Panc1 (cell line): ENCODE results near the gene TRNP1. TPM values are rescaled to one million over a fixed set of nuclear protein-coding genes. Genes with fewer than 3 reads are reported as not detected.
"Not testable (repeated sequence)": the region's sequence is repeated elsewhere in the genome, so short reads cannot be mapped to it uniquely, and the experiment has no call there.

ENCODE experiments used
- ATAC-seq: fragments of 200-7000 bp; cut with Tn5 transposase; 2 replicates; pipeline ENCODE4 v1.9.1; 2020; ENCODE audit warnings: mild to moderate bottlenecking, moderate library complexity
- BruUV-seq: library from RNA; stranded (reverse); fragments of 400-500 nt; replicated peaks from 2 replicates; lab custom pipeline; 2021; lab: Mats Ljungman, UMichigan
- CTCF ChIA-PET: fragments of 300-600 bp; sonication (Branson Sonifier 250); formaldehyde crosslinking; loops from one replicate; lab custom pipeline; 2022; ENCODE audit warnings: antibody characterized with exemption; lab: Charles Lee
- POLR2A ChIA-PET: fragments of 300-600 bp; sonication (Branson Sonifier 250); formaldehyde crosslinking; loops from one replicate; lab custom pipeline; 2022; ENCODE audit warnings: antibody characterized with exemption; lab: Charles Lee
- DNase-seq: peaks from one replicate; pipeline ENCODE4 v3.0.0-alpha.2; 2010; ENCODE audit warnings: low read depth, low spot score
- H3K27ac ChIP-seq: 2 replicates; pipeline ENCODE4 v1.5.1; 2011; ENCODE audit warnings: mild to moderate bottlenecking, low read length, inconsistent platforms
- H3K27me3 ChIP-seq: fragments of 200-500 bp; sonication (Bioruptor generic); 2 replicates; pipeline ENCODE4 v1.6.0; 2014; ENCODE audit warnings: low read length, inconsistent platforms; ENCODE audit not compliant: control insufficient read depth, insufficient read depth
- H3K36me3 ChIP-seq: fragments of 200-500 bp; sonication (Bioruptor generic); 2 replicates; pipeline ENCODE4 v1.5.1; 2014; ENCODE audit warnings: inconsistent platforms, mild to moderate bottlenecking, low read length, moderate library complexity; ENCODE audit not compliant: control insufficient read depth, insufficient read depth
- H3K4me1 ChIP-seq: 2 replicates; pipeline ENCODE4 v1.5.1; 2011; ENCODE audit warnings: inconsistent platforms, mild to moderate bottlenecking, low read length, moderate library complexity; ENCODE audit not compliant: control insufficient read depth, insufficient read depth
- H3K4me3 ChIP-seq, 2 experiments: 2 replicates each; pipeline ENCODE4 v1.5.1; 2011 to 2012; ENCODE audit warnings: low read depth in 2 of 2, low read length in 2 of 2, mild to moderate bottlenecking in 2 of 2, inconsistent platforms in 1 of 2, moderate library complexity in 1 of 2
- H3K9me3 ChIP-seq: fragments of 200-500 bp; sonication (Bioruptor generic); 2 replicates; pipeline ENCODE4 v1.5.1; 2014; ENCODE audit warnings: low read depth, mild to moderate bottlenecking, inconsistent platforms, low read length, moderate library complexity; ENCODE audit not compliant: control insufficient read depth, insufficient read depth
- POLR2AphosphoS5 ChIP-seq: IDR thresholded peaks from 2 replicates; pipeline ENCODE4 v1.6.1; 2012; ENCODE audit warnings: mild to moderate bottlenecking, low read depth, low read length, moderate library complexity
- SIN3A ChIP-seq: IDR thresholded peaks from 2 replicates; pipeline ENCODE4 v1.6.1; 2012; ENCODE audit warnings: low read depth, mild to moderate bottlenecking, low read length, moderate library complexity, borderline replicate concordance; ENCODE audit not compliant: insufficient read depth
- TCF7L2 ChIP-seq: IDR thresholded peaks from 2 replicates; pipeline ENCODE4 v1.6.1; 2011; ENCODE audit warnings: mild to moderate bottlenecking, low read depth, low read length, inconsistent platforms
- in situ Hi-C: cut with HindIII; loops from 2 replicates; pipeline ENCODE4 v1.10.0; 2016; ENCODE audit warnings: low sequenced_read_pairs, low pct_unique_long_range_greater_than_20kb
- intact Hi-C: fragments of 100-400 bp; cut with micrococcal nuclease; formaldehyde crosslinking; loops from one replicate; pipeline ENCODE4 v1.10.0; 2022; ENCODE audit not compliant: unreplicated experiment
- total RNA-seq: library from RNA; stranded (reverse); gene quantifications from one replicate; pipeline ENCODE4 v1.2.1, GENCODE V29; 2021; ENCODE audit not compliant: unreplicated experiment
- TF ChIP-seq, protein P1 (sequence below), 2 experiments: IDR thresholded peaks; 2 replicates each; pipeline ENCODE4 v1.6.1; 2011 to 2012; ENCODE audit warnings: low read depth in 2 of 2, control low read depth in 1 of 2, low read length in 1 of 2, mild to moderate bottlenecking in 1 of 2, moderate library complexity in 1 of 2; ENCODE audit not compliant: insufficient read depth in 1 of 2
- TF ChIP-seq, protein P2 (sequence below): fragments of 450-650 bp; IDR thresholded peaks from 2 replicates; pipeline ENCODE4 v1.5.1; 2017; ENCODE audit warnings: mild to moderate bottlenecking

The TRNP1 gene
- total RNA-seq, 1 experiment from 2014 or later, result 81.2 TPM

DNA sequence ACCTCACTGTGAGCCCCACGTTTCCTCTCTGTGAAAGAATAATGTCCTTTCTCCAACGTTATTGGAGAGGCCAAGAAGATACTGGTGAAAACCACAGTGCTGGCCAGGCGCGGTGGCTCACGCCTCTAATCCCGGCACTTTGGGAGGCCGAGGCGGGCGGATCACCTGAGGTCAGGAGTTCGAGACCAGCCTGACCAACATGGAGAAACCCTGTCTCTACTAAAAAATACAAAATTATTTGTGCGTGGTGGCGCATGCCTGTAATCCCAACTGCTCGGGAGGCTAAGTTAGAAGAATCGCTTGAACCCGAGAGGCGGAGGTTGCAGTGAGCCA is 44.8 kb upstream of the TRNP1 start:
- BruUV-seq, H3K27ac ChIP-seq, POLR2A ChIA-PET, in situ Hi-C loops, H3K9me3 ChIP-seq, DNase-seq, H3K4me3 ChIP-seq, intact Hi-C loops, H3K4me1 ChIP-seq, H3K27me3 ChIP-seq, CTCF ChIA-PET, ATAC-seq, H3K36me3 ChIP-seq: not testable (repeated sequence)

DNA sequence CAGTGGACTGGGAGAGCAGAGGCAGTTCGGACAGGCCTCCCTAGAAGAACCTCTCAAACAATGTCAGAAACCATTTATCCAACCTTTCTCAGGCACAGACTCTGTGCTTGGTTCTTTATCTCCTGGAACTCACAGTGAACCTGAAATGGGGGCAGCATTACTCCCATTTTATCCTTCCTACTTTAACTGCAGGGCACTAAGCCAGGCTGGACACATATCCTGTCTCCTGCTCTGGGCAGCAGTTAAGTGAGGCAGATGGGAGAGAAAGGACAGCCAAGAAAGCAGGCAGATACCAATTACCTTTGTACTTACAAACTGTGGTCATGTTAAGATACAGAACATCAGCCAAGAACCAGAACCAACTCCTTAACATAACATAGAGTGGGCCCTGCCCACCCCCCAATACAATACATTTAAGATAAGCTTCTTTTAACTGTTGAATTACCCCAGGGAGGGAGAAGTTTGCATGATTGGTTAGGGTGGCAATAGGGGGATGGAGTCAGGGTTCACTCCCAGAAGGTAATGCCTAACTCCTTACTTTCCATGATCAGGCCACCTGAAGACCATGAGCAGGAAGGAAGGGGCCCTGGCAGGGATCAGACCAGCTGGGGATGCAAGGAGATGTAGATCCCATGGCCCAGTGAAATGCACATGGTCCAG is 44.1 kb upstream of the TRNP1 start:
- Histone ChIP-seq H3K4me1 (peaks cover 10% of the 10 kb centered on the region; the same call in 1 of the 2 replicates), H3K36me3 (peaks cover 5% of the 10 kb centered on the region; the same call in 1 of the 2 replicates), H3K4me3 (no peak overlapping the region), H3K9me3 (no peaks in the 10 kb centered on the region), H3K27ac (peak overlapping the region; percentile 26; the same call in 1 of the 2 replicates), H3K27me3 (no peaks in the 10 kb centered on the region)
- DNase-seq (no peak), ATAC-seq (peak; percentile 26)
- intact Hi-C loops (no loop called here), in situ Hi-C loops (no loop called here)
- no TSS peak for BruUV-seq
- POLR2A ChIA-PET, result no interaction called here
- TF ChIP-seq POLR2AphosphoS5 (no peak), SIN3A (no peak), TCF7L2 (no peak)
- TF ChIP-seq, protein P1, sequence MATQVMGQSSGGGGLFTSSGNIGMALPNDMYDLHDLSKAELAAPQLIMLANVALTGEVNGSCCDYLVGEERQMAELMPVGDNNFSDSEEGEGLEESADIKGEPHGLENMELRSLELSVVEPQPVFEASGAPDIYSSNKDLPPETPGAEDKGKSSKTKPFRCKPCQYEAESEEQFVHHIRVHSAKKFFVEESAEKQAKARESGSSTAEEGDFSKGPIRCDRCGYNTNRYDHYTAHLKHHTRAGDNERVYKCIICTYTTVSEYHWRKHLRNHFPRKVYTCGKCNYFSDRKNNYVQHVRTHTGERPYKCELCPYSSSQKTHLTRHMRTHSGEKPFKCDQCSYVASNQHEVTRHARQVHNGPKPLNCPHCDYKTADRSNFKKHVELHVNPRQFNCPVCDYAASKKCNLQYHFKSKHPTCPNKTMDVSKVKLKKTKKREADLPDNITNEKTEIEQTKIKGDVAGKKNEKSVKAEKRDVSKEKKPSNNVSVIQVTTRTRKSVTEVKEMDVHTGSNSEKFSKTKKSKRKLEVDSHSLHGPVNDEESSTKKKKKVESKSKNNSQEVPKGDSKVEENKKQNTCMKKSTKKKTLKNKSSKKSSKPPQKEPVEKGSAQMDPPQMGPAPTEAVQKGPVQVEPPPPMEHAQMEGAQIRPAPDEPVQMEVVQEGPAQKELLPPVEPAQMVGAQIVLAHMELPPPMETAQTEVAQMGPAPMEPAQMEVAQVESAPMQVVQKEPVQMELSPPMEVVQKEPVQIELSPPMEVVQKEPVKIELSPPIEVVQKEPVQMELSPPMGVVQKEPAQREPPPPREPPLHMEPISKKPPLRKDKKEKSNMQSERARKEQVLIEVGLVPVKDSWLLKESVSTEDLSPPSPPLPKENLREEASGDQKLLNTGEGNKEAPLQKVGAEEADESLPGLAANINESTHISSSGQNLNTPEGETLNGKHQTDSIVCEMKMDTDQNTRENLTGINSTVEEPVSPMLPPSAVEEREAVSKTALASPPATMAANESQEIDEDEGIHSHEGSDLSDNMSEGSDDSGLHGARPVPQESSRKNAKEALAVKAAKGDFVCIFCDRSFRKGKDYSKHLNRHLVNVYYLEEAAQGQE (IDR thresholded peaks at IDR 0.05; ENCODE audit: insufficient read depth in 1 of 2, low read depth in 2 of 2, low read length in 1 of 2), result no peak
- TF ChIP-seq, protein P2, sequence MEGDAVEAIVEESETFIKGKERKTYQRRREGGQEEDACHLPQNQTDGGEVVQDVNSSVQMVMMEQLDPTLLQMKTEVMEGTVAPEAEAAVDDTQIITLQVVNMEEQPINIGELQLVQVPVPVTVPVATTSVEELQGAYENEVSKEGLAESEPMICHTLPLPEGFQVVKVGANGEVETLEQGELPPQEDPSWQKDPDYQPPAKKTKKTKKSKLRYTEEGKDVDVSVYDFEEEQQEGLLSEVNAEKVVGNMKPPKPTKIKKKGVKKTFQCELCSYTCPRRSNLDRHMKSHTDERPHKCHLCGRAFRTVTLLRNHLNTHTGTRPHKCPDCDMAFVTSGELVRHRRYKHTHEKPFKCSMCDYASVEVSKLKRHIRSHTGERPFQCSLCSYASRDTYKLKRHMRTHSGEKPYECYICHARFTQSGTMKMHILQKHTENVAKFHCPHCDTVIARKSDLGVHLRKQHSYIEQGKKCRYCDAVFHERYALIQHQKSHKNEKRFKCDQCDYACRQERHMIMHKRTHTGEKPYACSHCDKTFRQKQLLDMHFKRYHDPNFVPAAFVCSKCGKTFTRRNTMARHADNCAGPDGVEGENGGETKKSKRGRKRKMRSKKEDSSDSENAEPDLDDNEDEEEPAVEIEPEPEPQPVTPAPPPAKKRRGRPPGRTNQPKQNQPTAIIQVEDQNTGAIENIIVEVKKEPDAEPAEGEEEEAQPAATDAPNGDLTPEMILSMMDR, result no peak
- CTCF ChIA-PET, result no interaction called here

DNA sequence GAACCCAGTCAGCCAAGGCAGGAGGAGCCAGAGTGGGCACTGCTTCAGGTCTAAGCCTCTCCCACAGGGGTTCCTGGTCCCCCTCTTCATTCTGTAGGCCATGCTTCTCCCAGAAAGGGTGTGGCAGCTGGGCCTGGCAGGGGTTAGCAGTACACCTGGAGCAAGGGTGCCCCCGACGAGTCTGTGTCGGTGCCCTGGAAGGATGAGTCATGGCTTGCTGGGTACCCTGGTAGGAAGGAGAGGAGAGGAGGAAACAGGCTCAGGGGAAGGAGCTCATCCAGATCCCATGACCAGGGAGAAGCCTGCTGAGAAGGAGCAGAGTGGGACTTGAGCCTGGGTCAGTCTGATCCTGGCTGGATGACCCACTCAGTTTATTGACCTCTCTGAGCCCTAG is 43.6 kb upstream of the TRNP1 start:
- ChIA-PET POLR2A (interaction anchor here (0.6 kb wide), 2 partner anchors 228 to 352 kb away, joined by 3 to 4 read pairs; no protein-coding TSS in a partner anchor), CTCF (interaction anchor here (1.1 kb wide), 1 partner anchor 48 kb away, joined by 7 read pairs; no protein-coding TSS in a partner anchor)
- DNase-seq, result no peak

More for the DNA sequence above, 43.6 kb upstream of the TRNP1 start:
- TF ChIP-seq SIN3A, result no peak
- TF ChIP-seq TCF7L2, result no peak
- TF ChIP-seq, protein P1 (IDR thresholded peaks at IDR 0.05; ENCODE audit: insufficient read depth in 1 of 2, low read depth in 2 of 2, low read length in 1 of 2), result no peak
- TF ChIP-seq, protein P2, result no peak
- no peak for TF ChIP-seq POLR2AphosphoS5
- in situ Hi-C loops (no loop called here), intact Hi-C loops (no loop called here)
- H3K9me3 ChIP-seq, result no peaks in the 10 kb centered on the region
- peaks cover 9% of the 10 kb centered on the region; the same call in 1 of the 2 replicates for H3K4me1 ChIP-seq
- H3K27ac ChIP-seq, result no peak overlapping the region
- peaks cover 5% of the 10 kb centered on the region; the same call in 1 of the 2 replicates for H3K36me3 ChIP-seq
- ATAC-seq, result peak; percentile 50
- no peak overlapping the region for H3K4me3 ChIP-seq
- BruUV-seq, result no TSS peak
- H3K27me3 ChIP-seq, result no peaks in the 10 kb centered on the region
